IPS DF 4.7 (cell line): ENCODE results near the gene RGS19.

Source experiments
- DNase-seq: peaks from one replicate; pipeline ENCODE4 v3.0.0-alpha.2; 2013; ENCODE audit warnings: low spot score; ENCODE audit errors: extremely low read depth

The RGS19 gene

DNA sequence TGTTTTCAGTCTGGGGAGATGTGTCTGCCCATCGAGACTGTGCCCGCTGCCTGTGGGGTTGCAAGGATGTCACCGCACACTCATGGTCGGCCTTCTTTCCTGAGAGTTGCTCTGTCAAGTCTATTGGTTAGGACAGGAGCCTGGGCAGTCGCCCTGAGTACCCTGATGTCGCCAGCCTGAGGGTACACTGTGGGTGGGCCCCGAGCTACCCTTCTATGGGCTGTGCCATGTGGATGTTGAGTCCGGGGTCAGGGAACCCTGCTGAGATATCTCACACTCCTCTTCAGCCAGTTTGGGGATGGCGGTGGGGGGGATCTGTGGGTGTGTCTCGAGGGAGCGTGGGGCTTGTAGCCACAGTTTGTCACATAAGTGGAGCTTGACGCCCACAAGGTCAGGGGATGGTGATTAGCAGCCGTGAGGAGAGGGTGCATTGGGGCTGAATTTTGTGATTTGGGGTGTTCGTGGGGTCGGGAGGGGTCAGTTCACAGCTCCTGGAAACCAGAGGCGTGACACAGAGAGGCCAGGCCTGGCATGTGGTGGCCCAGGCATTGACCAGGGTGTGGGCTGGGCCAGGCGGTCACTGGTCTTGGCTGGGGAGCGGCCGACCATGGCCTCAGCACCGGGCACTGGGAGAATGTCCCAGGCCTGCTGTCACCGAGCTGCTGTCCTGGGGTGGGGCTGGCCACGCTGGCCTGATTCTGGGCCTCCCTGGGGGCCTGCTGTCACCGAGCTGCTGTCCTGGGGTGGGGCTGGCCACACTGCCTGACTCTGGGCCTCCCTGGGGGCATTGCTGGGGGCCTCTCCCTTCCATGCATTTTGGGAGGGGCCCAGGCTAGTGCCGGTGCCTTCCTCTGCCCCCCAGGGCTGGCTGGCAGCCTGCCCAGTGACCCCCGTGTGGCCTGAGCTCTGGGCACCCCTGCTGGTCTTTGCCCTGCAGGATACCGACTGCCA lies 29.7 kb upstream of the RGS19 start:
- DNase-seq, result no peak

- DNase-seq, result no peak
These were observed 28.6 kb upstream of the RGS19 start for GRCh38 chr20:64107736-64108457.

- DNase-seq, result no peak
These were observed 27.8 kb upstream of the RGS19 start, which contains the start of gene NPBWR2 for GRCh38 chr20:64106981-64107735. TSS of gene NPBWR2 (minus strand) at chr20:64107565. CDS start at chr20:64106831, 734 bp downstream.

- no peak for DNase-seq
These were observed 27.2 kb upstream of the RGS19 start for GRCh38 chr20:64106435-64106961.

- DNase-seq, result no peak
These were observed 26.6 kb upstream of the RGS19 start for GRCh38 chr20:64105846-64106434.

- no peak for DNase-seq
These were observed 25.5 kb upstream of the RGS19 start for GRCh38 chr20:64104667-64105451.

- DNase-seq, result no peak
These were observed 24.8 kb upstream of the RGS19 start for GRCh38 chr20:64103871-64104666.

DNA sequence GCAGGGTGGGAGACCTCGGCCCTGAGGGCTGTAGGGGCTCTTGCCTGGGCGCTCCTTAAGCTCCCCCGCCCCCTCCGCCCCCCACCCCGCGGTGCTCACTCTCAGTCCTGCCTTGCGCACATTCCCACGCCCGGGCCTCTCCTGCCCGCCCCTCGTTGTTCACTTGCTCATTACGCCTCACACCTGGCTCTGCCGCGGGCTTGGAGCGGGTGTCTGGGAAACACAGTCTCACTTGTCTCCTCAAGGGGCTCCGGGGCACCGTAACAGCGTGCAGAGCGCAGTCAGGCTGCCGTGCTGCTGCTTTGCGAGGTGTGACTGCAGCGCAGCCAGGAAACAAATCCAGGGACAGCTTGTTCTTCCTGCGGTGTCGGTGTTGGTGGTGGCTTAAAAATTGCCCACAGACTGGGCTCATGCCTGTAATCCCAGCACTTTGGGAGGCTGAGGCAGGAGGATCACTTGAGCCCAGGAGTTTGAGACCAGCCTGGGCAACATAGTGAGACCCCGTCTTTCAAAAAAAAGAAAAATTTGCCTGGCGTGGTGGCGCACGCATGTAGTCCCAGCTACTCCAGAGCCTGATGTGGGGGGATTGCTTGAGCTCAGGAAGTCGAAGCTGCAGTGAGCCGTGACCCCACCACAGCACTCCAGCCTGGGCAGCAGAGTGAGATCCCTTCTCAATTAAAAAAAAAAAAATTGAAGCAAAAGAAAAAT lies 23.5 kb upstream of the RGS19 start:
- no peak for DNase-seq

GRCh38 chr20:64101731-64102621 lies 22.7 kb upstream of the RGS19 start:
- DNase-seq, result no peak

DNA sequence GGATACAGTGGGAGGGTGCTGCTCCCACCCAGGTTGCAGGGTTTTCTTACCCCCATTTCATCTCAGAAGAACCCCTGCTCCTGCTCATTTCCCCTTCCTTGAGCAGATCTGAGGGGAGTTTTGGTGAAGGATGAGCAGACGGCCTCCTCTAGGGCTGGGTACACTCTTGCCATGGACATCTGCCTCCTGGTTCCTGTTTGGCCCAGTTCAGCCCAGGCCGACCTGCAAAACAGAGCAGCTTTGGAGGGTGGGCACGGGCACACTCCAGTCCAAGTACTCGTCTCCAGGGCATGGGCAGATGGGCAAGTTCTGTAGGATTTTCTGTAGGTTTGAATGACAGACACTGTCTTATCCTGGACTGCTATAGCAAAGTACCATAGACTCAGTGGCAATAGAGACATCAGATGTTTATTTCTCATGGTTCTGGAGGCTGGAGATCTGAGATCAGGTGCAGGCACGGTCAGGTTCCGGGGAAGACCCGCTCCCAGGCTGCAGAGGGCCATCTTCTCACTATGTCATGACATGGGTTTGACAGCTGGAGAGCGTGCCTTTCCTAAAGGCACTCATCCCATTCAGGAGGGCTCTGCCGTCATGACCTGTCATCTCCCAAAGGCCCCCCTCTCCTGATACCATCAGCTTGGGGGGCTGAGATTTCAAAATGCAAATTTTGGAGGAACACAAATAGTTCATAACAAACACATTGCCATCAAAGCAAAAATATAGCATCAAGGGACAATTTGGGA lies 21.8 kb upstream of the RGS19 start:
- DNase-seq, result no peak

DNA sequence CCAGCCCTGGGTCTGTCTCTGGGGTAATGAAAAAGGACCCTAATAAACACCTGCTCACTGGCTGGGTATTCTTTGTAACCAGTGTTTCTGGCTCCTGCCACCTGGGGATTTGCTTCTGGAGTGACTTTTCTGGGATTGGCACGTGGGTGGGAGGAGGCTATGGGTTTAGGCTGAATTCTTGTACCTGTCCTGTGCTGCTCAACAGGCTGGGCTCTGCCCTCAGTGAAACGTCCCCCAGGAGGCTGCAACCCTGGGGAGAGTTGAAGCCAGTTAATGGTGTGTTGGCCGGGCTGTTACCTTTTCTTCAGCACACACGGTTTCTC lies 21.2 kb upstream of the RGS19 start:
- DNase-seq, result no peak

DNA sequence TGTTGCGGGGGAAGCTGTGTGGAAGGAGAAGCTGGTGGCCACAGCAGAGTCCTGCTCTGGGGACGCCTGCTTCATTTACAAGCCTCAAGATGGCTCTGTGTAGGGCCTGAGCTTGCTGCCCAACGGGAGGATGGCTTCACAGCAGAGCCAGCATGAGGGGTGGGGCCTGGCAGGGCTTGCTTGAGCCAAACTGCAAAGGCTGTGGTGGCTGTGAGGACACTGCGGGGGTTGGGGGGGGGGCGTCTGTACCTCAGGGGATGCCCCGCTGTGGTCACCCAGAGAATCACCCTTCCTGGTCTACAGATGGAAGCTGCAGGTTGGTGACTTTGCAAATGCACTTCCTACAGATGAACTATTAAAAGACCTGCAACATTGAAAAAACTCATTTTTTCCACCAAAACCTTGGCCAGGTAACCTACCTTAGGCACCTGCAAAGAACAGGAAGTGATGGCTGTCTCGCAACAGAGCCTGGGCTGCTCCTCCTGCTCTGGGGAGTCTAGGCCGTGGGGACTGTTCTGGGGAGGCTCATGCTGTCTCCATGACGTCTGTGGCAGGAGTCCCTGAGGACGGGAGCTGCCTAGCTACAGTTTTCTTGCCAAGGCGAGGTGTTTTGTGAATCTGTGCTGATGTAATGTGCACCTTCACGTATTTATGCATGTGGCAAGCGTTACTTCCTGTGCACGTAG lies 20.7 kb upstream of the RGS19 start:
- no peak for DNase-seq

GRCh38 chr20:64099086-64099786 lies 19.9 kb upstream of the RGS19 start:
- DNase-seq, result no peak

- DNase-seq, result no peak
These were observed 19.2 kb upstream of the RGS19 start for GRCh38 chr20:64098471-64099013.

- no peak for DNase-seq
These were observed 17.2 kb upstream of the RGS19 start for GRCh38 chr20:64096535-64096934.

- no peak for DNase-seq
These were observed 16.6 kb upstream of the RGS19 start for GRCh38 chr20:64095927-64096326.
